HEK293T (cell line): ENCODE results near the gene DGKD.

Experiments
- ARNT ChIP-seq: fragments of 450-650 bp; IDR thresholded peaks from 2 replicates; pipeline ENCODE4 v1.6.1; 2017; ENCODE audit warnings: mild to moderate bottlenecking
- BHLHE40 ChIP-seq: fragments of 450-650 bp; IDR thresholded peaks from 2 replicates; pipeline ENCODE4 v1.6.1; 2016; ENCODE audit warnings: mild to moderate bottlenecking, moderate library complexity, borderline replicate concordance
- CTBP1 ChIP-seq: fragments of 450-650 bp; IDR thresholded peaks from 2 replicates; pipeline ENCODE4 v1.6.1; 2016; ENCODE audit warnings: borderline replicate concordance
- FOXA1 ChIP-seq: fragments of 450-650 bp; IDR thresholded peaks from 2 replicates; pipeline ENCODE4 v1.6.1; 2016; ENCODE audit warnings: mild to moderate bottlenecking
- SP1 ChIP-seq: fragments of 450-650 bp; IDR thresholded peaks from 2 replicates; pipeline ENCODE4 v1.6.1; 2017
- SUZ12 ChIP-seq: fragments of 450-650 bp; IDR thresholded peaks from 2 replicates; pipeline ENCODE4 v1.6.1; 2016; ENCODE audit warnings: mild to moderate bottlenecking
- TARDBP ChIP-seq: fragments of 450-650 bp; IDR thresholded peaks from 2 replicates; pipeline ENCODE4 v1.6.1; 2016

DNA sequence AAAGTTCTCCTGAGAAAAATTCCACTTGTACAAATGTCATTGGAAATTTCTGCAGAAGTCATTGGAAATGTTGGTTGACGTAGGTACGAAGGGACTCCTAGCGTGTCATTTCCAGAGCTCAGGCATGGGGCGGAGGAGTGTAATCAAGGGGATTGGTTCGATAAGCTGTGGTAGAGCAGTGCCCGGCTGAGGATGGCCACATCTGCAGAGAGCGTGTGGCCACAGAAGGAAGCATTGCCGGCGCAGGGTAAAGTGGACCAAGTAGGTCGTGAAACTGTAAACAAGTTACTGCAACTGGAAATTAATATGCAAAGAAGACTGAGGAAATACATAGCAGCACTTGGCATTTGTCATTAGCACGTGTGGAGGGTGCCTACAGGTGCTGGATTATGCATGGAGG, 101.8 kb downstream of the DGKD start:
- TF ChIP-seq BHLHE40 (no peak), TARDBP (no peak), SP1 (no peak), SUZ12 (no peak), FOXA1 (no peak), CTBP1 (no peak), ARNT (no peak)
